Central memory CD8-positive, alpha-beta T cell (primary cell): ENCODE data around the gene AGBL4.
A peak's percentile ranks its signal among the peaks of the same experiment; 100 is the strongest.

Source experiments
- ATAC-seq: fragments of 150-1000 bp; cut with Tn5 transposase; replicated peaks from 2 replicates; pipeline ENCODE4 v1.10.0; 2022; ENCODE audit warnings: mild to moderate bottlenecking, moderate FRiP score, moderate number of reproducible peaks; ENCODE audit not compliant: poor library complexity, severe bottlenecking; ENCODE audit errors: extremely low read depth
- DNase-seq, 2 donors: peaks; one replicate each; pipeline ENCODE4 v3.0.0; 2021; ENCODE audit warnings: low spot score in 2 of 2
- H3K27ac Mint-ChIP-seq: one replicate; pipeline ENCODE4 v1.8.0; 2022; ENCODE audit warnings: low read depth, mild to moderate bottlenecking, moderate library complexity, mixed read lengths
- H3K27me3 Mint-ChIP-seq: one replicate; pipeline ENCODE4 v1.8.0; 2022; ENCODE audit warnings: mixed read lengths
- H3K36me3 Mint-ChIP-seq: one replicate; pipeline ENCODE4 v1.8.0; 2022; ENCODE audit warnings: mild to moderate bottlenecking, moderate library complexity, mixed read lengths; ENCODE audit not compliant: insufficient read depth
- H3K4me1 Mint-ChIP-seq: one replicate; pipeline ENCODE4 v1.8.0; 2022; ENCODE audit warnings: mixed read lengths
- H3K4me3 Mint-ChIP-seq: one replicate; pipeline ENCODE4 v1.8.0; 2022; ENCODE audit warnings: mild to moderate bottlenecking, moderate library complexity, mixed read lengths
- H3K9me3 Mint-ChIP-seq: one replicate; pipeline ENCODE4 v1.8.0; 2022; ENCODE audit warnings: mixed read lengths

Gene AGBL4

DNA sequence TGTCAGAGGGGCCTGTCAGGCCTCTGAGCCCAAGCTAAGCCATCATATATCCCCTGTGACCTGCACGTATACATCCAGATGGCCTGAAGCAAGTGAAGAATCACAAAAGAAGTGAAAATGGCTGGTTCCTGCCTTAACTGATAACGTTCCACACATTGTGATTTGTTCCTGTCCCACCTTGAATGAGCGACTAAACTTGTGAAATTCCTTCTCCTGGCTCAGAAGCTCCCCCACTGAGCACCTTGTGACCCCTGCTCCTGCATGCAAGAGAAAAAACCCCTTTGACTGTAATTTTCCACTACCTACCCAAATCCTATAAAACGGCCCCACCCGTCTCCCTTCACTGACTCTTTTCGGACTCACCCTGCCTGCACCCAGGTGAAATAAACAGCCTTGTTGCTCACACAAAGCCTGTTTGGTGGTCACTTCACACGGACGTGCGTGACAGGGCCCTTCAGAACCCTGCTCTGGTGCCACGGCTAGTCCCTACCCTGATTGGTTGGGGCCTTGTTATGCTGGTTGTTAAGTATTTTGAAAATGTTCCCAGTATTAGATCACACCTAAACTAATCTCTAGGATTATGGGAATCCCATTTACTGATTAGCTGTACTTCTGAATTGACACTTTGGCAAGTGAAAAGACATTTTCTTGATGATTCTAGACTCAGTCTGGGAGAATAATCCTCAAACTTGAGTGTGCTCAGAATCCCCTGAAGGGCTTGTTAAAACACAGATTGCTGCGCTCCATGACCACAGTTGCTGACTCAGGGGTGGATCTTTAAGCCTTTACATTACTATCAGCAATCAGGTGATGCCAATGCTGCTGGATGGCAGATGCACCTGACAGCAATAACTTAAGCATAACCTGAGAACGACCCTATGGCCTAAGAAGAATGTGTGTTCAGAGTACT, 1523.0 kb downstream of the AGBL4 start:
- Mint-ChIP-seq H3K36me3 (no peaks in the 10 kb centered on the region), H3K4me3 (no peak overlapping the region), H3K4me1 (peaks cover 8% of the 10 kb centered on the region), H3K27me3 (peaks cover 14% of the 10 kb centered on the region), H3K9me3 (no peaks in the 10 kb centered on the region), H3K27ac (no peak overlapping the region)
- ATAC-seq: no peak
- DNase-seq: no peak

GRCh38 chr1:48499211-48499735, 1524.5 kb downstream of the AGBL4 start:
- H3K9me3 Mint-ChIP-seq: no peaks in the 10 kb centered on the region
- peaks cover 8% of the 10 kb centered on the region for H3K4me1 Mint-ChIP-seq
- ATAC-seq (no peak), DNase-seq (no peak)
- H3K27me3 Mint-ChIP-seq: peaks cover 14% of the 10 kb centered on the region
- H3K27ac Mint-ChIP-seq: no peak overlapping the region
- H3K36me3 Mint-ChIP-seq: no peaks in the 10 kb centered on the region
- no peak overlapping the region for H3K4me3 Mint-ChIP-seq

- Mint-ChIP-seq H3K9me3 (no peaks in the 10 kb centered on the region), H3K4me3 (no peak overlapping the region)
These were observed 1525.5 kb downstream of the AGBL4 start for GRCh38 chr1:48498096-48498791.

GRCh38 chr1:48495911-48496310, 1527.8 kb downstream of the AGBL4 start:
- ATAC-seq: no peak
- H3K36me3 Mint-ChIP-seq: no peaks in the 10 kb centered on the region

More at GRCh38 chr1:48498096-48498791, 1525.5 kb downstream of the AGBL4 start:
- DNase-seq (peak; percentile 27 to 41), ATAC-seq (peak; percentile 52)
- H3K27me3 Mint-ChIP-seq: peaks cover 14% of the 10 kb centered on the region
- no peak overlapping the region for H3K27ac Mint-ChIP-seq
- no peaks in the 10 kb centered on the region for H3K36me3 Mint-ChIP-seq
- H3K4me1 Mint-ChIP-seq: peaks cover 8% of the 10 kb centered on the region

GRCh38 chr1:48495166-48495565, 1528.6 kb downstream of the AGBL4 start:
- no peak overlapping the region for H3K4me3 Mint-ChIP-seq
- H3K27me3 Mint-ChIP-seq: peaks cover 14% of the 10 kb centered on the region
- no peak for DNase-seq
- no peaks in the 10 kb centered on the region for H3K9me3 Mint-ChIP-seq
- peaks cover 8% of the 10 kb centered on the region for H3K4me1 Mint-ChIP-seq
- no peak for ATAC-seq
- H3K27ac Mint-ChIP-seq: no peak overlapping the region
- H3K36me3 Mint-ChIP-seq: no peaks in the 10 kb centered on the region

More at GRCh38 chr1:48495911-48496310, 1527.8 kb downstream of the AGBL4 start:
- Mint-ChIP-seq H3K4me3 (no peak overlapping the region), H3K4me1 (peaks cover 8% of the 10 kb centered on the region), H3K9me3 (no peaks in the 10 kb centered on the region), H3K27ac (no peak overlapping the region), H3K27me3 (peaks cover 14% of the 10 kb centered on the region)
- no peak for DNase-seq

DNA sequence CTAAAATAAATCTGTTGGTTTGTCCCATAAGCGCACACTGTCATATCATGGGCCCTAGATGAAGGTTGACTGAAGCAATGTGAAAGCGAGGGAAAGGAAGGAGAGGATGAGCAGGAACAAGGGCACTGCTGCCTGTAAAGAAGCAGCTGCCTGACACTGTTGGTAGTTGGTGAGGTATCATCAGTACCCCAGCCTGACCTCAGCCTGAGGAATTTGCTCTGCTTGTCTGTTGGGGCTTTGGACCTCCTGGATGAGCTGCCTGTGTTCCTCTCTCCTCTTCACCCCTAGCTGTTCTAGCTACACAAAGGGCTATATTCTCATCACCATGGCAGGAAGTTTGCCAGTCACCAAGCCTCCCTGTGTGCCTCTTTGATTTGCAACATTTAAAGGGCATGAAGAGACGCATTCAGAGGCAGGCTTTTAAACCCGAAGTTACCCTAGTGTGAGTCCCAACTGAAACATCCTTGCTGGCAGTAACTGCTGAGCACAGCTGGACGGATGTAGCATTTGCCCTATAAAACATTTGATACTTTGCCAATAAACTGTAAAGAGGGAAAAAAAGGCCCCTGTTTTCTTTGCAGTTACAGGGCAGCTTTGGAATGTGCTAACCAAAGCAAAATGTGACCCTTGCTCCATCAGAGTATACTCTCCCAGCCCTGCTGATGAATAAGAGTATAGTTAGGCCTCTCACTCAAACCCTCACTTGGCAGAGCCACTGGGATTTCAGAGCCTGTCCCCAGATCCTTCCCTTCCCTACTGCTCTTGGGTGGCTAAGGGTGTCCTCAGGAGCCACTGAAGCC, 1529.6 kb downstream of the AGBL4 start:
- Mint-ChIP-seq H3K4me3 (no peak overlapping the region), H3K4me1 (peaks cover 8% of the 10 kb centered on the region), H3K9me3 (no peaks in the 10 kb centered on the region), H3K36me3 (no peaks in the 10 kb centered on the region), H3K27ac (no peak overlapping the region), H3K27me3 (peaks cover 14% of the 10 kb centered on the region)
- DNase-seq (no peak), ATAC-seq (no peak)

- H3K4me3 Mint-ChIP-seq: no peak overlapping the region
- no peak for DNase-seq
- peaks cover 8% of the 10 kb centered on the region for H3K27me3 Mint-ChIP-seq
- no peaks in the 10 kb centered on the region for H3K4me1 Mint-ChIP-seq
- no peak for ATAC-seq
- no peak overlapping the region for H3K27ac Mint-ChIP-seq
- no peaks in the 10 kb centered on the region for H3K36me3 Mint-ChIP-seq
- H3K9me3 Mint-ChIP-seq: no peaks in the 10 kb centered on the region
These were observed 1530.7 kb downstream of the AGBL4 start for GRCh38 chr1:48493041-48493440.

- no peaks in the 10 kb centered on the region for H3K9me3 Mint-ChIP-seq
- peaks cover 4% of the 10 kb centered on the region for H3K27me3 Mint-ChIP-seq
- ATAC-seq (no peak), DNase-seq (no peak)
- no peaks in the 10 kb centered on the region for H3K36me3 Mint-ChIP-seq
- no peak overlapping the region for H3K27ac Mint-ChIP-seq
- no peaks in the 10 kb centered on the region for H3K4me1 Mint-ChIP-seq
- H3K4me3 Mint-ChIP-seq: no peak overlapping the region
These were observed 1531.4 kb downstream of the AGBL4 start for GRCh38 chr1:48492392-48492791.

- Mint-ChIP-seq H3K27me3 (no peaks in the 10 kb centered on the region), H3K4me1 (no peaks in the 10 kb centered on the region), H3K4me3 (no peak overlapping the region), H3K27ac (no peak overlapping the region), H3K36me3 (no peaks in the 10 kb centered on the region), H3K9me3 (no peaks in the 10 kb centered on the region)
- ATAC-seq (no peak), DNase-seq (no peak)
These were observed 1535.0 kb downstream of the AGBL4 start for GRCh38 chr1:48488721-48489120.
